ENCODE results near the gene DNAH10. TPM values are rescaled to one million over a fixed set of nuclear protein-coding genes. Genes with fewer than 3 reads are reported as not detected.

Gene DNAH10
- total and polyA plus RNA-seq, 4 donors: 4.5 to 18.1 (median 11.4) TPM

GRCh38 chr12:123973552-123974341 lies 211.6 kb downstream of the DNAH10 start:
- H3K36me3 ChIP-seq (ENCODE audit: control insufficient read depth, insufficient read depth, low read length): peaks cover 9% of the 10 kb centered on the region
- H3K27ac ChIP-seq (ENCODE audit: low read depth, low read length): peak overlapping the region; percentile 10
- H3K27me3 ChIP-seq (ENCODE audit: control insufficient read depth, insufficient read depth, low read length): no peaks in the 10 kb centered on the region
- peak overlapping the region; percentile 53 for H3K4me3 ChIP-seq (ENCODE audit: low read depth, low read length)
- under 1% methylated on average over 69 of the region's 69 CpGs for WGBS (ENCODE audit: insufficient coverage)
- DNase-seq (ENCODE audit: low read depth in 4 of 6, low spot score in 6 of 6): peak in 2 of 6 donors; percentile 51 to 60
- H3K4me1 ChIP-seq (ENCODE audit: control insufficient read depth, insufficient read depth, low read length): no peaks in the 10 kb centered on the region
- H3K9me3 ChIP-seq (ENCODE audit: control insufficient read depth, insufficient read depth, low read length): no peaks in the 10 kb centered on the region

GRCh38 chr12:123976227-123976826 lies 214.2 kb downstream of the DNAH10 start:
- H3K36me3 ChIP-seq (ENCODE audit: control insufficient read depth, insufficient read depth, low read length): peaks cover 13% of the 10 kb centered on the region
- 99% methylated on average over 4 of the region's 7 CpGs for WGBS (ENCODE audit: insufficient coverage)

GRCh38 chr12:123979566-123979965 lies 217.5 kb downstream of the DNAH10 start:
- WGBS (ENCODE audit: insufficient coverage): 100% methylated on average over 2 of the region's 6 CpGs
- peaks cover 13% of the 10 kb centered on the region for H3K36me3 ChIP-seq (ENCODE audit: control insufficient read depth, insufficient read depth, low read length)
- H3K9me3 ChIP-seq (ENCODE audit: control insufficient read depth, insufficient read depth, low read length): no peaks in the 10 kb centered on the region
- H3K4me3 ChIP-seq (ENCODE audit: low read depth, low read length): no peak overlapping the region
- no peaks in the 10 kb centered on the region for H3K27me3 ChIP-seq (ENCODE audit: control insufficient read depth, insufficient read depth, low read length)
- H3K27ac ChIP-seq (ENCODE audit: low read depth, low read length): no peak overlapping the region
- no peaks in the 10 kb centered on the region for H3K4me1 ChIP-seq (ENCODE audit: control insufficient read depth, insufficient read depth, low read length)
- no peak for DNase-seq (ENCODE audit: low read depth in 4 of 6, low spot score in 6 of 6)

More at GRCh38 chr12:123976227-123976826, 214.2 kb downstream of the DNAH10 start:
- no peak overlapping the region for H3K27ac ChIP-seq (ENCODE audit: low read depth, low read length)
- H3K4me1 ChIP-seq (ENCODE audit: control insufficient read depth, insufficient read depth, low read length): no peaks in the 10 kb centered on the region
- H3K9me3 ChIP-seq (ENCODE audit: control insufficient read depth, insufficient read depth, low read length): no peaks in the 10 kb centered on the region
- DNase-seq (ENCODE audit: low read depth in 4 of 6, low spot score in 6 of 6): no peak
- no peak overlapping the region for H3K4me3 ChIP-seq (ENCODE audit: low read depth, low read length)
- no peaks in the 10 kb centered on the region for H3K27me3 ChIP-seq (ENCODE audit: control insufficient read depth, insufficient read depth, low read length)

GRCh38 chr12:123982269-123982668 lies 220.2 kb downstream of the DNAH10 start:
- Histone ChIP-seq H3K4me3 (ENCODE audit: low read depth, low read length) (no peak overlapping the region), H3K36me3 (ENCODE audit: control insufficient read depth, insufficient read depth, low read length) (peaks cover 4% of the 10 kb centered on the region), H3K27me3 (ENCODE audit: control insufficient read depth, insufficient read depth, low read length) (no peaks in the 10 kb centered on the region), H3K27ac (ENCODE audit: low read depth, low read length) (no peak overlapping the region), H3K4me1 (ENCODE audit: control insufficient read depth, insufficient read depth, low read length) (peaks cover 11% of the 10 kb centered on the region), H3K9me3 (ENCODE audit: control insufficient read depth, insufficient read depth, low read length) (no peaks in the 10 kb centered on the region)
- 82% methylated on average over 7 of the region's 7 CpGs for WGBS (ENCODE audit: insufficient coverage)
- DNase-seq (ENCODE audit: low read depth in 4 of 6, low spot score in 6 of 6): no peak

- no peak overlapping the region for H3K27ac ChIP-seq (ENCODE audit: low read depth, low read length)
- peaks cover 7% of the 10 kb centered on the region for H3K36me3 ChIP-seq (ENCODE audit: control insufficient read depth, insufficient read depth, low read length)
- peaks cover 11% of the 10 kb centered on the region for H3K4me1 ChIP-seq (ENCODE audit: control insufficient read depth, insufficient read depth, low read length)
- H3K9me3 ChIP-seq (ENCODE audit: control insufficient read depth, insufficient read depth, low read length): no peaks in the 10 kb centered on the region
- peak in 2 of 6 donors; percentile 69 to 84 for DNase-seq (ENCODE audit: low read depth in 4 of 6, low spot score in 6 of 6)
- H3K4me3 ChIP-seq (ENCODE audit: low read depth, low read length): no peak overlapping the region
- 66% methylated on average over 7 of the region's 7 CpGs for WGBS (ENCODE audit: insufficient coverage)
- no peaks in the 10 kb centered on the region for H3K27me3 ChIP-seq (ENCODE audit: control insufficient read depth, insufficient read depth, low read length)
Measured at GRCh38 chr12:123983822-123984485, 221.9 kb downstream of the DNAH10 start.

GRCh38 chr12:123984903-123985302 lies 222.8 kb downstream of the DNAH10 start:
- Histone ChIP-seq H3K36me3 (ENCODE audit: control insufficient read depth, insufficient read depth, low read length) (peaks cover 5% of the 10 kb centered on the region), H3K27me3 (ENCODE audit: control insufficient read depth, insufficient read depth, low read length) (no peaks in the 10 kb centered on the region), H3K27ac (ENCODE audit: low read depth, low read length) (no peak overlapping the region), H3K4me3 (ENCODE audit: low read depth, low read length) (no peak overlapping the region), H3K4me1 (ENCODE audit: control insufficient read depth, insufficient read depth, low read length) (peaks cover 11% of the 10 kb centered on the region), H3K9me3 (ENCODE audit: control insufficient read depth, insufficient read depth, low read length) (no peaks in the 10 kb centered on the region)
- WGBS (ENCODE audit: insufficient coverage): 89% methylated on average over 3 of the region's 4 CpGs
- DNase-seq (ENCODE audit: low read depth in 4 of 6, low spot score in 6 of 6): no peak

Small RNA genes lying within 50 kb of the gene (small RNA-seq; reads per million reads assigned to genes)
- gene AC068790.4 (ENCODE audit: low replicate concordance) (not detected), gene AC068790.6 (ENCODE audit: low replicate concordance) (not detected)

Other genes starting within 250 kb of the DNAH10 start
- 10 to 100 TPM in 1 of 2 donors, 1 to 10 TPM in 1; 4.6 to 28.3 TPM for gene RILPL1, start 228.6 kb upstream of the DNAH10 start, total RNA-seq
- gene RILPL1, start 228.6 kb upstream of the DNAH10 start, polyA plus RNA-seq (ENCODE audit: insufficient read length in 2 of 2): 10 to 100 TPM; 24.5 to 33.3 TPM
- 100 to 1,000 TPM; 153 to 232 TPM for gene TMED2, start 177.7 kb upstream of the DNAH10 start, total RNA-seq
- gene TMED2, start 177.7 kb upstream of the DNAH10 start, polyA plus RNA-seq (ENCODE audit: insufficient read length in 2 of 2): 100 to 1,000 TPM; 120 to 126 TPM
- 10 to 100 TPM; 19.5 to 32.3 TPM for gene DDX55, start 160.2 kb upstream of the DNAH10 start, total RNA-seq
- 10 to 100 TPM; 24.8 to 35.2 TPM for gene DDX55, start 160.2 kb upstream of the DNAH10 start, polyA plus RNA-seq (ENCODE audit: insufficient read length in 2 of 2)
- 10 to 100 TPM; 24.5 to 40.2 TPM for gene EIF2B1, start 128.6 kb upstream of the DNAH10 start, total RNA-seq
- gene EIF2B1, start 128.6 kb upstream of the DNAH10 start, polyA plus RNA-seq (ENCODE audit: insufficient read length in 2 of 2): 10 to 100 TPM; 58.6 to 60.1 TPM
- gene GTF2H3, start 128.5 kb upstream of the DNAH10 start, total RNA-seq: 10 to 100 TPM; 31.6 to 36.1 TPM
- gene GTF2H3, start 128.5 kb upstream of the DNAH10 start, polyA plus RNA-seq (ENCODE audit: insufficient read length in 2 of 2): 10 to 100 TPM; 29.9 to 31.1 TPM
- gene TCTN2, start 91.2 kb upstream of the DNAH10 start, total RNA-seq: 10 to 100 TPM; 14.0 to 26.2 TPM
- gene TCTN2, start 91.2 kb upstream of the DNAH10 start, polyA plus RNA-seq (ENCODE audit: insufficient read length in 2 of 2): 10 to 100 TPM; 17.0 to 22.3 TPM
- 10 to 100 TPM; 26.8 to 39.0 TPM for gene ATP6V0A2, start 49.9 kb upstream of the DNAH10 start, total RNA-seq
- 10 to 100 TPM; 33.8 to 41.8 TPM for gene ATP6V0A2, start 49.9 kb upstream of the DNAH10 start, polyA plus RNA-seq (ENCODE audit: insufficient read length in 2 of 2)
- 10 to 100 TPM; 21.7 to 23.3 TPM for gene CCDC92, start 210.5 kb downstream of the DNAH10 start, total RNA-seq
- 100 to 1,000 TPM; 108 to 109 TPM for gene CCDC92, start 210.5 kb downstream of the DNAH10 start, polyA plus RNA-seq (ENCODE audit: insufficient read length in 2 of 2)
- 10 to 100 TPM; 78.0 to 83.3 TPM for gene ZNF664, start 210.9 kb downstream of the DNAH10 start, total RNA-seq
- 100 to 1,000 TPM in 1 of 2 donors, 10 to 100 TPM in 1; 94.5 to 119 TPM for gene ZNF664, start 210.9 kb downstream of the DNAH10 start, polyA plus RNA-seq (ENCODE audit: insufficient read length in 2 of 2)